Lower leg skin (tissue), 4 donors: ENCODE data around the gene NKD2. TPM values are rescaled to one million over a fixed set of nuclear protein-coding genes. Genes with fewer than 3 reads are reported as not detected.
A peak's percentile ranks its signal among the peaks of the same experiment; 100 is the strongest.

Source experiments
- DNase-seq, 2 donors: peaks; one replicate each; pipeline ENCODE4 v3.0.0-alpha.2; 2019; ENCODE audit warnings: low spot score in 2 of 2
- H3K4me3 ChIP-seq: fragments of 200-600 bp; sonication (generic); 2 replicates; pipeline ENCODE4 v1.5.1; 2017; ENCODE audit warnings: mild to moderate bottlenecking, low read depth; ENCODE audit not compliant: poor library complexity, severe bottlenecking
- CTCF ChIP-seq, 3 donors: fragments of 450-650 bp; IDR thresholded peaks; one replicate each; pipeline ENCODE4 v1.5.1; 2016; ENCODE audit warnings: antibody characterized with exemption in 3 of 3, mild to moderate bottlenecking in 3 of 3, moderate library complexity in 2 of 3
- POLR2A ChIP-seq, 2 donors: fragments of 450-650 bp; IDR thresholded peaks; one replicate each; pipeline ENCODE4 v1.6.1; 2016 to 2017; ENCODE audit warnings: antibody characterized with exemption in 2 of 2, mild to moderate bottlenecking in 1 of 2, moderate library complexity in 1 of 2
- WGBS, 2 donors: methylation state at CpG; one replicate each; pipeline ENCODE4 v1.1.5; 2018; 5-methylcytosine and 5-hydroxymethylcytosine counted together
- intact Hi-C: fragments of 100-400 bp; cut with DNase I; formaldehyde crosslinking; loops from one replicate; pipeline ENCODE4 v1.15.0; 2023; ENCODE audit warnings: low total_unique reads
- total RNA-seq, 4 donors: library from RNA; depleted of rRNA; stranded (reverse); fragments of >200 nt; gene quantifications; one replicate each; pipeline ENCODE4 v1.1.0, GENCODE V29; 2016

The NKD2 gene
- total RNA-seq, 4 donors from 2014 or later = 2.7 to 9.4 (median 3.5) TPM

GRCh38 chr5:1039706-1040260 lies 31.2 kb downstream of the NKD2 start:
- intact Hi-C loops = no loop called here
- no peak overlapping the region for H3K4me3 ChIP-seq
- no peak for TF ChIP-seq CTCF (IDR thresholded peaks at IDR 0.05)
- no peak for TF ChIP-seq POLR2A (IDR thresholded peaks at IDR 0.05)
- peak in 1 of 2 donors; percentile 60 for DNase-seq
- 86 to 88% methylated on average over 15 to 18 of the region's 18 CpGs for WGBS, 2 donors

GRCh38 chr5:1040571-1040970 lies 32.0 kb downstream of the NKD2 start:
- intact Hi-C loops = no loop called here
- WGBS, 2 donors = 85 to 93% methylated on average over 10 of the region's 10 CpGs
- DNase-seq = peak in 1 of 2 donors; percentile 70
- no peak for TF ChIP-seq POLR2A (IDR thresholded peaks at IDR 0.05)
- no peak for TF ChIP-seq CTCF (IDR thresholded peaks at IDR 0.05)
- no peak overlapping the region for H3K4me3 ChIP-seq

GRCh38 chr5:1041225-1042143 lies 32.9 kb downstream of the NKD2 start:
- no peak for TF ChIP-seq CTCF (IDR thresholded peaks at IDR 0.05)
- no peak for TF ChIP-seq POLR2A (IDR thresholded peaks at IDR 0.05)
- 78 to 84% methylated on average over 15 of the region's 15 CpGs for WGBS, 2 donors
- no peak overlapping the region for H3K4me3 ChIP-seq
- peak in 1 of 2 donors; percentile 36 for DNase-seq
- intact Hi-C loops = no loop called here

- no peak overlapping the region for H3K4me3 ChIP-seq
- DNase-seq = peak in 1 of 2 donors; percentile 8
- 85 to 90% methylated on average over 7 of the region's 7 CpGs for WGBS, 2 donors
- intact Hi-C loops = no loop called here
- no peak for TF ChIP-seq POLR2A (IDR thresholded peaks at IDR 0.05)
- TF ChIP-seq CTCF (IDR thresholded peaks at IDR 0.05) = no peak
Measured at GRCh38 chr5:1042626-1043025, 34.0 kb downstream of the NKD2 start.

- no peak overlapping the region for H3K4me3 ChIP-seq
- TF ChIP-seq POLR2A (IDR thresholded peaks at IDR 0.05) = no peak
- TF ChIP-seq CTCF (IDR thresholded peaks at IDR 0.05) = no peak
- peak in 1 of 2 donors; percentile 8 for DNase-seq
- 82 to 83% methylated on average over 7 of the region's 7 CpGs for WGBS, 2 donors
- intact Hi-C loops = no loop called here
Measured at GRCh38 chr5:1043327-1043726, 34.7 kb downstream of the NKD2 start.
